Non-pigmented ciliary epithelial cell (primary cell): ENCODE results near the gene OR2S2.
"Not testable (repeated sequence)": the region's sequence is repeated elsewhere in the genome, so short reads cannot be mapped to it uniquely, and the experiment has no call there.

ENCODE experiments used
- DNase-seq: peaks from one replicate; pipeline ENCODE4 v3.0.0-alpha.2; 2010; ENCODE audit warnings: low read depth

The OR2S2 gene

GRCh38 chr9:35958104-35958837 lies at the start of gene OR2S2:
OR2S2 (minus strand) TSS chr9:35958154; CDS start chr9:35958098, 56 bp downstream.
- DNase-seq: no peak

GRCh38 chr9:36007316-36007708 lies 49.4 kb upstream of the OR2S2 start:
- no peak for DNase-seq

GRCh38 chr9:36006549-36007315 lies 48.8 kb upstream of the OR2S2 start:
- DNase-seq: no peak

- DNase-seq: no peak
Observed at GRCh38 chr9:36005891-36006290, 47.9 kb upstream of the OR2S2 start.

GRCh38 chr9:35998333-35998732 lies 40.4 kb upstream of the OR2S2 start:
- no peak for DNase-seq

GRCh38 chr9:35997016-35997415 lies 39.1 kb upstream of the OR2S2 start:
- DNase-seq: not testable (repeated sequence)

GRCh38 chr9:35996358-35996970 lies 38.5 kb upstream of the OR2S2 start:
- DNase-seq: peak; percentile 28

- no peak for DNase-seq
Observed at GRCh38 chr9:35994959-35995358, 37.0 kb upstream of the OR2S2 start.

- DNase-seq: no peak
Observed at GRCh38 chr9:35993976-35994720, 36.2 kb upstream of the OR2S2 start.

- DNase-seq: not testable (repeated sequence)
Observed at GRCh38 chr9:35993136-35993535, 35.2 kb upstream of the OR2S2 start.

GRCh38 chr9:35990155-35990554 lies 32.2 kb upstream of the OR2S2 start:
- no peak for DNase-seq

GRCh38 chr9:35984021-35984420 lies 26.1 kb upstream of the OR2S2 start:
- no peak for DNase-seq

GRCh38 chr9:35981699-35982098 lies 23.7 kb upstream of the OR2S2 start:
- no peak for DNase-seq

GRCh38 chr9:35980289-35981011 lies 22.5 kb upstream of the OR2S2 start:
- no peak for DNase-seq

GRCh38 chr9:35978792-35979191 lies 20.8 kb upstream of the OR2S2 start:
- DNase-seq: no peak

- DNase-seq: no peak
Observed at GRCh38 chr9:35976726-35977125, 18.8 kb upstream of the OR2S2 start.

- no peak for DNase-seq
Observed at GRCh38 chr9:35974800-35975199, 16.8 kb upstream of the OR2S2 start.

- DNase-seq: no peak
Observed at GRCh38 chr9:35972093-35972492, 14.1 kb upstream of the OR2S2 start.

- DNase-seq: no peak
Observed at GRCh38 chr9:35967042-35967441, 9.1 kb upstream of the OR2S2 start.

- no peak for DNase-seq
Observed at GRCh38 chr9:35966433-35966832, 8.5 kb upstream of the OR2S2 start.

GRCh38 chr9:35965011-35965410 lies 7.1 kb upstream of the OR2S2 start:
- DNase-seq: no peak
